ENCODE data around the gene SCCPDH. TPM values are rescaled to one million over a fixed set of nuclear protein-coding genes. Genes with fewer than 3 reads are reported as not detected.
A peak's percentile ranks its signal among the peaks of the same experiment; 100 is the strongest.

SCCPDH gene
- total RNA-seq, 1 donor from 2014 or later: 8.6 TPM

DNA sequence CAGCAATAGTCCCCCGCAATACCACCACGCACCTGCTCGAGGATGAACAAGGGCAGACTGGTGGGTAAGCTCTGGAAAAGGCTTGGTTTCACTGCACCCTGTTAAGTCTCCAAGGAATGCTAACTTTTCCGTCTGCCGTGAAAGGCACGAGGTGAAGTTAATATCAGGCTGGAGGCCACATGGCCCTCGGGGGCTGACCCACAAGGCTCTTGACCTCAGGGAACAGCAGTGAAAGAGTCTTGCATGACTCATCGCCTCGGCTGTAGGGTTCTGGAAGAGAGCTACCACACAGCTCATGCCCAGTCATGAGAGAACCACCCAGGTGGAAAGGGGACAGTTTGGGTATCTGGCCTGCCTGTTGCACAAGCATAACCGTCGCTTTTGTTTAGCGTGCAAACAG is 24.7 kb downstream of the SCCPDH start:
- Histone ChIP-seq H3K4me1 (no peaks in the 10 kb centered on the region), H3K9me3 (no peaks in the 10 kb centered on the region), H3K36me3 (peaks cover 11 to 22% of the 10 kb centered on the region in 2 donors), H3K27ac (no peak overlapping the region), H3K27me3 (no peaks in the 10 kb centered on the region), H3K4me3 (no peak overlapping the region)
- DNase-seq (ENCODE audit: low spot score in 2 of 2): no peak
- TF ChIP-seq, protein P1, sequence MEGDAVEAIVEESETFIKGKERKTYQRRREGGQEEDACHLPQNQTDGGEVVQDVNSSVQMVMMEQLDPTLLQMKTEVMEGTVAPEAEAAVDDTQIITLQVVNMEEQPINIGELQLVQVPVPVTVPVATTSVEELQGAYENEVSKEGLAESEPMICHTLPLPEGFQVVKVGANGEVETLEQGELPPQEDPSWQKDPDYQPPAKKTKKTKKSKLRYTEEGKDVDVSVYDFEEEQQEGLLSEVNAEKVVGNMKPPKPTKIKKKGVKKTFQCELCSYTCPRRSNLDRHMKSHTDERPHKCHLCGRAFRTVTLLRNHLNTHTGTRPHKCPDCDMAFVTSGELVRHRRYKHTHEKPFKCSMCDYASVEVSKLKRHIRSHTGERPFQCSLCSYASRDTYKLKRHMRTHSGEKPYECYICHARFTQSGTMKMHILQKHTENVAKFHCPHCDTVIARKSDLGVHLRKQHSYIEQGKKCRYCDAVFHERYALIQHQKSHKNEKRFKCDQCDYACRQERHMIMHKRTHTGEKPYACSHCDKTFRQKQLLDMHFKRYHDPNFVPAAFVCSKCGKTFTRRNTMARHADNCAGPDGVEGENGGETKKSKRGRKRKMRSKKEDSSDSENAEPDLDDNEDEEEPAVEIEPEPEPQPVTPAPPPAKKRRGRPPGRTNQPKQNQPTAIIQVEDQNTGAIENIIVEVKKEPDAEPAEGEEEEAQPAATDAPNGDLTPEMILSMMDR (IDR thresholded peaks at IDR 0.05): no peak
- intact Hi-C loops (cut with DNase I): no loop called here

DNA sequence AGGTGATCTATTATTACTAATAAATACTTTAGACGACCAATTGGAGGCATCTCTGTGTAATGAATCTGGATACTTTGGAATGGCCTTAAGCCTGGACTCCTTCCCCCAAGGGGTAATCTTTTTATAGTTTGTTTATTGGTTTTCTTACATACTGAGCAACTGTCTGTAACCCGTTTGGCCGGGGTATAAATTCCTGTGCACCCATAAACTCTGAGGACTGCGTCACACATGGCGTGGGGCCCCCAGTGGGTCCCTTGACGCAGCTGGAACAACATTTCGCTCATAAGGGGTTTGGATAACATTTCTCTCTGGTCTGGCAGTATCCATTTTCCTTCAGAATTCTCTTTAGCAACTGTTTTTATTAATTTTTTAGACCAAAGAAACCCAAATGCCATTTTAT is 26.5 kb downstream of the SCCPDH start:
- TF ChIP-seq, protein P1 (IDR thresholded peaks at IDR 0.05): no peak
- Histone ChIP-seq H3K9me3 (no peaks in the 10 kb centered on the region), H3K27ac (no peak overlapping the region), H3K4me1 (no peaks in the 10 kb centered on the region), H3K36me3 (peaks cover 4 to 10% of the 10 kb centered on the region in 2 donors), H3K27me3 (no peaks in the 10 kb centered on the region), H3K4me3 (no peak overlapping the region)
- DNase-seq (ENCODE audit: low spot score in 2 of 2): no peak
- intact Hi-C loops (cut with DNase I): no loop called here

DNA sequence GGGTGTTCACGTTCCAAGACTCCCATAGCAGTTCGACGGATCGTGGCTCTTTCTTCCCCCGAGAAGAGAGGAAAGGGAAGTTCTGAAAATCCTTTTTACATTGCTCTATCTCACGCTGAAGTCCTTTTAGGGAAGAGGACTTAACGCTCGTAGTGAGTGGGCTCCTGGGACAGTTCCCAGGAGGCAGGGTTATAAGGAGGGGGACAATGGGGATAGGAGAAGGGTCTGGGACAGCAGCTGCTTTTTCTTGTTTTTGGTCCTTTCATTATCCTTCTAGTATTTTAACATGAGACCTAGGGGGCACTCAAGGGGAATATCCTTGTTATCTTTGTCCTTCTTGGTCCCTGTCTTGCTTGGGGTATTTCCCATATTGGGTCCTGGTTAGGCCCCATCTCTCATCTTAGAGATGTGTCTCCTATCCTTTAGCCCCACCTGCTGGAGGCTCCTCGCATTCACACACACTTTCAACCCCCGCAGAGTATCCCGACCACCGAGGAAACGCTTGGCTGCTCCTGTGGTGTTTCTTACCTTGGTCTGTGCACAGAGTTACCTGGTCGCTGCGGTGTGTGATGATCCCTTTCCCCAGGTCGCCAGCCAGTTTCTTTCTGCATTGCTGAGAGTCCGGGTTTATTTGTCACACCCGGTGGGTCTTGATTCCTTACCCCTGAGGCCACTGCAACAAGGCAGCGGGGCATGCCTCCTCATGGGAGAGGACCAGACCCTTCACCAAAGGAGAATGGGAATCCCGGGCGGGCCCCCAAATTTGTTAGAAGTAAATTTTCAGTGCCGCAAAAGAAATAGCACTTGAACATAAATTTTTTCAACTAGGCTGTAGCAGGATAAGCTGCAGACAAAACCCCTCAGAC is 29.7 kb downstream of the SCCPDH start:
- H3K27ac ChIP-seq: no peak overlapping the region
- no peaks in the 10 kb centered on the region for H3K9me3 ChIP-seq
- TF ChIP-seq, protein P1 (IDR thresholded peaks at IDR 0.05): peak; percentile 21 to 60 (median 41)
- H3K4me1 ChIP-seq: no peaks in the 10 kb centered on the region
- H3K36me3 ChIP-seq: peaks cover 0 to under 1% of the 10 kb centered on the region in 2 donors
- peak in 1 of 2 donors; percentile 66 for DNase-seq (ENCODE audit: low spot score in 2 of 2)
- H3K4me3 ChIP-seq: no peak overlapping the region
- intact Hi-C loops (cut with DNase I): no loop called here
- no peaks in the 10 kb centered on the region for H3K27me3 ChIP-seq

DNA sequence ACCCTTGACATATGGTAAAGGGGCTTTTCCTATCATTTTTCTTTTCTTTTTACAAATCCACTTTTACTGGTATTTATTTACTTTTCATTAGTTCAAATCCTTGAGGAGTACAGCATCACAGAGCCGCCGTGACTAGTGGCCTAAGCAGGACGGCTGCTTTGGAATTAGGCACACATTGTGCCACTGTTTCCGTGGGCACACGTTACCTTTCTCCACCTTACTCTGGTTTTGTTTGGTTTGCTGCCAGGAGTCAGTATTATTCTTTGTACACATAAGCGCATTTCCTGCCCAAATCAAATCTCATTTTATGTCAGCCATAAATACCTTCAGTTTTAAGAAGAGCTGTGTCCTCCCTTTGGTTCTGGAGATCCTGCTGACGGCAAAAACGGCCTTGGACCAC is 31.2 kb downstream of the SCCPDH start:
- intact Hi-C loops (cut with DNase I): no loop called here
- no peak overlapping the region for H3K4me3 ChIP-seq
- H3K36me3 ChIP-seq: peaks cover 0 to 3% of the 10 kb centered on the region in 2 donors
- H3K27ac ChIP-seq: no peak overlapping the region
- no peaks in the 10 kb centered on the region for H3K27me3 ChIP-seq
- H3K4me1 ChIP-seq: no peaks in the 10 kb centered on the region
- TF ChIP-seq, protein P1 (IDR thresholded peaks at IDR 0.05): no peak
- no peaks in the 10 kb centered on the region for H3K9me3 ChIP-seq
- DNase-seq (ENCODE audit: low spot score in 2 of 2): no peak

DNA sequence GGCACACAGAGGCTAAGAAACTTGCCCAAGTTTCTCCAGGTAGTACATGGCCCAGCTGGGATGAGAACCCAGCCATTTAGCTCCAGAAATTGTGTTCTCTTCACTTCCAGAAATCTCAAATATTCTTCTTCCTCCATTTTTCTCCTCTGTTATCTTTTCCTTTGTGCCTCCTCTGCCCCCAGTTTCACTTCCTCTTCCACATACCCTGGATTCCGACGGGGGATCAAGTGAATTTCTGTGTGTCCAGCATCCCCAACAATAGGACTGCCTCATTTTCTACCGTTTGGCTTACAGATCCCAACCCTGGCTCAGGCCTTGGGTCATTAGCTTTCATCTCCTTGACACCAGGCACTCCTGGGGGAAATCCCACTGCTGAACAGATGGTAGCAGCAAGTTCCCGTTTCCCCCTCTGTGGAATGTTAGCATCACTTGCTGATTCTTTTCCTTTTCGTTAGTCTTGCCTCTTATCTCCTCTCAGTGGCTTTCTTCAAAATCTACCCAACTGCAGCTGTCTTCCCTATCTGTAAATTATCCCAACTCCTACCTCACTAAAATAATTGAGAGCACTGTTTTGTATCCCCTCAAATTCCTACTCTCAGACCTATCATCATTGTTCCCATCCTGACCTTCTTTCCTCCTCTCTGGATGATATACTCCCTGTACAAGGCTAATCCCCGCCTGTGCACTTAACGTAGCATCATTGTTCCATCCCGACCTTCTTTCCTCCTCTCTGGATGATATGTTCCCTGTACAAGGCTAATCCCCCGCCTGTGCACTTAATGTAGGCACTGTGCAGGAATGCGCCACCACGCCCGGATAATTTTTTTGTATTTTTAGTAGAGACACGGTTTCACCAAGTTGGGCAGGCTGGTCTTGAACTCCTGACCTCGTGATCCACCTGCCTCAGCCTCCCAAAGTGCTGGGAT is 36.5 kb downstream of the SCCPDH start:
- no peaks in the 10 kb centered on the region for H3K9me3 ChIP-seq
- intact Hi-C loops (cut with DNase I): no loop called here
- H3K27ac ChIP-seq: no peak overlapping the region
- no peaks in the 10 kb centered on the region for H3K4me1 ChIP-seq
- no peak for DNase-seq (ENCODE audit: low spot score in 2 of 2)
- H3K4me3 ChIP-seq: no peak overlapping the region
- H3K27me3 ChIP-seq: no peaks in the 10 kb centered on the region
- TF ChIP-seq, protein P1 (IDR thresholded peaks at IDR 0.05): no peak
- H3K36me3 ChIP-seq: peaks cover 15 to 39% of the 10 kb centered on the region in 2 donors
